ENCODE data around the gene TRIO.

DNA sequence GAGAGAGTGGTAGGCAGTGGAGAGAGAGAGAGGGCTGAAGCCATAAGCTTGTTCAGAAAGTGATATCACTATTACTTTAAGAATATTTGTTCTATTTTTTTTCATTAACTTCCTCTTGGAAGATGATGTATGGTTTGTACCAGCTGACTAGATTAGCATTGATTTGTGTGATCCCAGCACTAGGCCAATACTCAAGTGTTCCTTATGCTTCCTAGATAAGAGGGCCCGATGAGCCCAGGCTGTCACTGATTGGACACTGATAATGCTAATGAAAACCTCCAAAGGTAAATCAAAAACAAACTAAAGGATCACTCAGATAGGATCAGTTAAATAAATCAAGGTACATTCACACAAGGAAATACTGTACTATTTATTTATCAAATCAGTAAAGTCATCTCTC is 385.8 kb downstream of the TRIO start:
- no peak for TF ChIP-seq POLR2A (IDR thresholded peaks at IDR 0.05)
- no peak for TF ChIP-seq CTCF (IDR thresholded peaks at IDR 0.05)
- TF ChIP-seq EP300 (IDR thresholded peaks at IDR 0.05; ENCODE audit: low read depth): no peak

Measured in transverse colon (tissue), 3 donors.